ENCODE results near the gene C19orf85.
"Not testable (repeated sequence)": the region's sequence is repeated elsewhere in the genome, so short reads cannot be mapped to it uniquely, and the experiment has no call there.

The C19orf85 gene

DNA sequence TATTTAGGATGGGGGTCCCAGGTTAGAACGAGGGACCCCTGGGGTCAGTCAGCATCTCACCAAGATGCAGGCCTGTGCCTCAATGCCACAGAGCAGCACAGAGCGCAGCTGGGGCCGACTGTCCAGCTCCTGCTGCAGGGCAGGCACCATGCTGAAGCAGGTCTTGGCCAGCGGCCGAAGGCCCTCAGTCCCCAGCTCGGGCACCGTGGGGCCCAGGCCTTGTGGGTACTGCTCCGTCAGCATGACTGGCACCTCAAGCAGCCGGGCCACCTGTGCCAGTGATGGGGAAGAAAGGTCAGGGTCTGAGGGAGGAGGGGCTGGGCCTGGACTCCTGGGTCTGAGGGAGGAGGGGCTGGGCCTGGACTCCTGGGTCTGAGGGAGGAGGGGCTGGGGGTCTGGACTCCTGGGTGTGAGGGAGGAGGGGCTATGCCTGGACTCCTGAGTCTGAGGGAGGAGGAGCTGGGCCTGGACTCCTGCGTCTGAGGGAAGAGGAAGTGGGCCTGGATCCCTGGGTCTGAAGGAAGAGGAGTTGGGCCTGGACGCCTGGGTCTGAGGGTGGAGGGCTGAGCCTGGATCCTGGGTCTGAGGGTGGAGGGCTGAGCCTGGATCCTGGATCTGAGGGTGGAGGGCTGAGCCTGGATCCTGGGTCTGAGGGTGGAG, 8.8 kb downstream of the C19orf85 start:
- DNase-seq = no peak

DNA sequence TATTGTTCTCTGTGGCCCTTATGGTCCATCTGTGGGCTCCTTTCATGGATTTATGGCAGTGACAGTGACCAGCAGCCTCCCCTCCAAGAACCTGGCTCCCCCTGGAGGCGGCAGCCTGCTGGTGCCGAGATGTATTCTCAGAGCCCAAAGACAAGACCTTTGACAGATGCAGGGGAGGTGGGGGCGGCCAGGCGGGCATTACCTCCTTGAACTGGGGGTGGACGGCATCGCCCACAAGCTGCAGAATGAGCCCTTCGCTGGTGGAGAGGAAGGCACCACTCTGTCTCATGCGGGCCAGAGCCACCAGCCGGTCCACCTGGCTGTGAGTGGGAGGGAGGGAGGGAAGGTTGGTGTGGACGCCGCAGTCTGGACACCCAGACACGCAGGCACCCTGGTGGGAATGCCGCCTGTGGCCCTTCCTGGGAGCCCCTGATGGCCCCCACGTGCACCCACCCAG, 9.7 kb downstream of the C19orf85 start:
- DNase-seq = peak; percentile 20

DNA sequence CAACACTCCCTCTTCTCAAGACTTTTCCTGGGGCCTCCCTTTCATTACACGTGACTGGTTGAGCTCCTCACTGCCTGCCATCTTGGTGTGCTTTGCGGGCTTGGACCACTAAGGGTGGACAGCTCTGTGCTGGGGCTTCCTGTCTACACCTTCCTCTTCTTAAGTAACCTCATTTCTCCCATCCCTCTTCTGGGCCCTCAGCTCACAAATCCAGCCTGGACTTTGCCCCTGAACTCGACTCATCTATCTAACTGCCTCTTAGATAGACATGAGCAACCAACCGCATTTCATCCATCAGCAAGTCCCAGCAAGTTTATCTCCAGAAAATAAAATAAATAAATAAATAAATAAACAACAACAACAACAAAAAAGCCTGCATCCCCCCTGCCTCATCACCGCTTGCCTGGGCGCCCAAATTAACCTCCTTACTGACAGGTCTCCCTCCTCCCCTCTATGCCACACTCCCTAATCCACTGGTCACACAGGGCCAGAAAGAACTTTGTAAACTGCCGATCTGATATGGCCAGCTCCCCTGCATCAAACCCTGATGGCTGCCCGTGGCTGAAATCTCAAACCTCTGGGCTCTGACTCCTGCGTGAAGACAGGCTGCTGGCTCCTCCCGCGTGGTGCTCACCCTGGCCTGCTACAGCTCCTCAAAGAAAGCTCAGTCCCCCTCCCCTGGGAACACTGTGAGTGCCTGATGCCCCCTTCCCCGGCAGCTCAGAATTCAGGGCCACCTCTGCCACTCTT, 10.9 kb downstream of the C19orf85 start:
- DNase-seq = no peak

DNA sequence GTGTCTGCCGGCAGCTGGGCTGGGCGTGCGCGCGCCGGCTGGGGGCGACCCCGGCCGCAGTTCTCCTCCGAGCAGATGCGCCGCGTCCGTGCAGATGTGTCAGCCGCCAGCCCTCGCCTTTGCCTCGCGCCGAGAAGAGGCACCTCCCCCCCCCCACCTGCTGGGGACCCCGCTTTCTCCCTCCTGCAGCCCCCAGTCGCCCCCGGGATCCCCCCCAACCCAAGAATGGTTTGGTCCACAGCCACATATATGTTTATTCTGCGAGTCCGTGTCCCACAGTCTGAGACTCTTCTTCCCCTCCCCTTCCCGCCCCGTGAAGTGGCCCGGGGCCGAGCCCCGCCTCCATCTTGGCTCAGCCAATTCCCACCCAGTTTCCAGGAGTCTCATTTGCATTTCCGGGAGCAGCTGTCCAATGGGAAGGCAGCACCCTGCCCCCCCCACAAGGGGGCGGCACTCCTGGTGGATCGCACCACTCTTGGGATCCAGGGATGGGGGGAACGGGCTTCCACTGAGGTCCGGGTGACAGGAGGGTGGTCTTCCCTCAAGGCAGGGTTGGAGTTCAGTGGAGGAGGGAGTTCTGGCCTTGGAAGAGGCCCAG, 11.7 kb downstream of the C19orf85 start:
- DNase-seq = peak; percentile 76

DNA sequence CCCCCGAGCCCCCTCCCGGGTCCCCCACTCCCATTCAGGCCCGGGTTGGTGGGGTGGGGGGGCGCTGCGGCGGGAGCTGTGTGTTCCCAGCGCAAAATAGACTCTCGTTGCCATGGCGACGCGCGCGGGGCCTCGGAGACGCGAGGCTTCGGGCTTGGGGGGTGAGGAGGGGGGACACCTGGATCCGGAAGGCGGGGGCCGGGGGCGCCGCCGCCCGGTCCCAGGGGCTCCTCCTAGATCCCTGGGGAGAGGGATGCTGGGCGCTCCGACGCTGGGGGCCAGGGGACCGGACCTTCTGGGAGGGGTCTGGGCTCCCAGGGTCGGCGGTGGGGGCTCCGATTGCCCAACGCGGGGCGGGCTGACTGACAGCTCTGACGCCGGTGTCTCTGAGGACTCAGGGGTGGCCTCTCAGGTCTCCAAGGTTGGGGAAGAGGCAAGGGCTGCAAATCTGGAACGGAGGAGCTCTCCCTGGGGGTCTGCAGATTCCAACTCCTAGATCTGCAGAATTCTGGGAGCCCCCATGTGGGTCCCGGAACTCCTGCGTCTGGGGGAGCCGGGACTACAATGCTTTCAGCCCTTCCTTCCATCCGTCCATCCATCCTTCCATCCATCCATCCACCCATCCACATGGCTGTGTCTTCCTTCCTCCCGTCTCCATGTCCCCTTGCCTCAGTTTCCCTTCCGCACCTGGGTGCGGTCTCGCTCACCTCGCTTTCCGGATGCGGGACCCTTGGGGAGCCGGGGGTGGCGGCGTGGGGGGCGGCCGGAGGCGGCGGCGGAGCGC, 12.4 kb downstream of the C19orf85 start:
- no peak for DNase-seq

DNA sequence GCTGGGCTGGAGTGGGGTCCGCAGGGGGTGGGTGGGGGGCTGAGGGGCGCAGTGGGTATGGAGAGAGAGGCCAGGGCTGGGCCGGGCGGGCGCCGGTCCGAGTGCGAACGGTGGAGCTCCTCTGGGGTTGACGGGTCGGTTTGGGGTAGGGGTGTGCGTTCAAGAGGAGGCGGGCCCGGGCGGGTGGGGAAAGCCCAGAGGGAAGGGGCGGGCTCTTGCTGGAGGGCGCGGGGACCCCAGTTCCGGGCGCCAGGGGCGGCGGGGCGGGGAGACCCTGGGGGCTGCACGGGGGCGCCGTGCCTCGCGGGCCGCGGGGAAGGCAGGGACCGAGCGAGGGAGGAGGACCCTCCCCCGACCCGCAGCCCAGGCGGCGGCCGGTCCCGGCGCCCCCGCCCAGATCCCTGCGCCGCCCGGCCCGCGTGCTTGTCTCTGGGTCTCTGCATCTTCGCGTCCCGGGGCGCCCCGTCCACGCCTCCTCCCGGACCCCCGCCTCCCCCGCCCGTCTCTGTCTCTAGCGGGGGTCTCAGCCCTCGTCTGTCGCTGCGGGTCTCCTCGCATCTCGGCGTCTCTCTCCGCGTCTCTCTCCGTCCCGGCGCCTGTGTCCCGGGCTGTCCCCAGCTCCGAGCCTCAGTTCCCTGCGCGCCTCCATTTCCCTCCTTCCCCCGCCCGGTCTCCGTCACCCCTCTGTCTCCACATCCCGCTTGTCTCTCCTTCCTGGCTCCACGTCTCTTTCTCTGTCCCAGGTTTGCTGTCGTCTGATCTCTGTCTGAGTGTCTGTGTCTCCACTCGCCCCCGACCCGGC, 13.2 kb downstream of the C19orf85 start:
- no peak for DNase-seq

DNA sequence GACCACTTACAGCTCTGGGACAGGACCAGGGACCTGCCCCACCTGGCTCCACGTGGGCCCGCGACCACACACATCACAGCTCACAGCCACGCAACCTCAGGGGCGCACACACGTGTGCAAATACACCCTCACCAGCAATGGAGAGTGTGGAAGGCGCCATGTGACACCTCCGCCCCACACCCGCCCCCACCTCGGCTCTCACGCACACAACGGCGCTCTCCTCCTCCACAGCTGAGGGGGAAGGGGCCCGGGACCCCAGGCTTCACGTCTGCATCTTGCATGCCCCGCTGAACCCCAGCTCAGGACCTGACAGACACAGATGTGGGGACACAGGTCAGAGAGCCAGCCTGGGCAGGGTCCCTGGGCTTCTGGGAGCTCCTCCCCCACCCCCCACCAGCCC, 15.1 kb downstream of the C19orf85 start:
- no peak for DNase-seq

DNA sequence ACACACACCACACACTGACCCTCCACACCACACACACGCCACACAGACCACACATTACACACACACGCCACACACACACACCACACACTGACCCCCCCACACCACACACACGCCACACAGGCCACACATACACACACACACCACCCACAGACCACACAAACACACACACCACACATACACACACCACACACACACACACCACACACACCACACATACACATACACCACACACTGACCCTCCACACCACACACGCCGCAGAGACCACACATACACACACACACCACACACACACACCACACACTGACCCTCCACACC, 16.4 kb downstream of the C19orf85 start:
- not testable (repeated sequence) for DNase-seq

DNA sequence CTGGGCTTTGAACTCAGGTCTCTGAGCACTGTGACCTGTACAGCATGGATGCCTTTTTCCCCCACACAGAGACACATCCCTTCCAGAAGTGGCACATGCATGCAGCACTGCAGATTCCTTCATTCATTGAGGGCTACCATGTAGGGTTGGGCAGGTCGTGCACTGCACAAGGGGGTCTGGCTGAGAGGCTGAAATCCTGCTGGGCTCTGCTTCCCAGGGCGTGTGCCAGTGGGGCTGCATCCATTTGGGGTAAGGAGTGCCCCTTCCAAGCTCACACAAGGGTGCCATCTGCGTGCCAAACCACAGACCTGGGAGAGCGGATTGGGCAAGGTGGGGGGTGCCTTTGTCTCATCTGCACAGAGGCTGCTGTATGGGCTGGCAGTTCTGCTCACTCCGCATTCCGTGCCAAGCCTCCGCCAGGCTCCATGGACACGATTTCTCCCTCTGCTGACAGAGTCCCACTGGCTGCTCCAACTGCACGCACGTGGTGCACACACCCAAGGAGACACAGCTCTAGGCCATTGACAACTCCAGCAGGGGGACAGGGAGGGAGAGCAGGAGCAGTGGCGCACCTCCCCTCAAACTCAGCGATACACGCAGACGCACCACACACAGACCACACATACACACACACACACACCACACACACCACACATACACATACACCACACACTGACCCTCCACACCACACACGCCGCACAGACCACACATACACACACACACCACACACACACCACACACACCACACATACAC, 17.0 kb downstream of the C19orf85 start:
- DNase-seq = peak; percentile 27

DNA sequence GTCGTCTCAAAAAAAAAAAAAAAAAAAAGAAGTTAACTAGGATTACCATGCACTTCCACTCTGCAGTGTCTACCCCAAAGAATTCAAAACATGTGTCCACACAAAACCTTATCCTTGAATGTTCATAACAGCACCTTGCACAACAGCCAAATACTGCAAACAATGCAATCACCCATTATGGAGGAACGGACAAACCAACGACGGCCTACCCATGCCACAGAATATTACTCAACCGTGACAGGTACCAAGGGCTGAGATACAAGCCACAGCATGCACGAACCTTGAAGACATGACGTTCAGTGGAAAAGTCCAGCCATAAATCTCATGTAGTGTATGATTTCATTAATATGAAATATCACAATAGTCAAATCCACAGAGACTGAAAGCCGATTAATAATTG, 18.5 kb downstream of the C19orf85 start:
- DNase-seq = no peak

DNA sequence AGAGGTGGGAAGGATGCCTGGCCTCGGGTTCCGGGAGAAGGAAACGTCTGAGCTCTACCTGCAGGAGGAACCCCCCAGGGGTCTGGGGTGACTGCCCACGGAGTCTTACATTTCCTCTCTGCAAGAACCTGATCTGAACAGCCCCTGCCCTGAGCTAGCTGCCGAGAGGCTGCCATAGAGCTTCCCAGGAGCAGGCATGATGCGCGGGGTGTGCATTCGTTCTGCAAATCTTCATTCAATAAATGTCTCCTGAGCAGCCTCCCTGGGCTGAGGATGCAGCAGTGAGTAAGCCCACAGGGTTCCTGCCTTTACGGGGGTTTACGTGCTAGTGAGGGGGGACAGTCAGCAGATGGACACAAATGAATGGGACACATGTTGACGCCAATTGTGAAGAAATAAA, 19.9 kb downstream of the C19orf85 start:
- DNase-seq = no peak

DNA sequence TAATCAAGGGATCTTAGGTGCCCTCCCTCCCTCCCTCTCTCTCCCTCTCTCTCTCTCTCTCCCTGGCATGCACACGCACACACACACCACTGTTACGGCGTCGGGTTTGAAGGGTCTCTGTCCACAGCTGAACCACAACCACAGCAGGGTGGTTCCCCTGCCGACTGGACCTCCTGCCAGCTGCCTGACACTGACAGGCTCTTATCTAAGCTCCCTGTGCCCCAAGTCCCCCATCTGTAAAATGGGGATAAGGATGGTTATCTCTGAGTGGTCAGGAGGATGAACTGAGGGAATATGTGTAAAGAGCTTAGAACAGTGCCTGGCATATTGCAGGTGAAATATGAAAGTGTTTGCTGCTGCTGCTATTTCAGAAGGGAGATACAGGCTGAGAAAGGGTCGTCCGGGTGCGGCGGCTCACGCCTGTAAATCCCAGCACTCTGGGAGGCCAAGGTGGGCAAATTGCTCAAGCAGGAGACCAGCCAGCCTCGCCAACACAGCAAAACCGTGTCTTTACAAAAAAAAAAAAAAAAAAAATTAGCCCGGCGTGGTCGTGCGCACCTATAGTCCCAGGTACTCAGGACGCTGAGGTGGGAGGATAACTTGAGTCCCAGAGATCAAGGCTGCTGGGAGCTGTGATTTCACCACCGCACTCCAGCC, 20.6 kb downstream of the C19orf85 start:
- DNase-seq = no peak

DNA sequence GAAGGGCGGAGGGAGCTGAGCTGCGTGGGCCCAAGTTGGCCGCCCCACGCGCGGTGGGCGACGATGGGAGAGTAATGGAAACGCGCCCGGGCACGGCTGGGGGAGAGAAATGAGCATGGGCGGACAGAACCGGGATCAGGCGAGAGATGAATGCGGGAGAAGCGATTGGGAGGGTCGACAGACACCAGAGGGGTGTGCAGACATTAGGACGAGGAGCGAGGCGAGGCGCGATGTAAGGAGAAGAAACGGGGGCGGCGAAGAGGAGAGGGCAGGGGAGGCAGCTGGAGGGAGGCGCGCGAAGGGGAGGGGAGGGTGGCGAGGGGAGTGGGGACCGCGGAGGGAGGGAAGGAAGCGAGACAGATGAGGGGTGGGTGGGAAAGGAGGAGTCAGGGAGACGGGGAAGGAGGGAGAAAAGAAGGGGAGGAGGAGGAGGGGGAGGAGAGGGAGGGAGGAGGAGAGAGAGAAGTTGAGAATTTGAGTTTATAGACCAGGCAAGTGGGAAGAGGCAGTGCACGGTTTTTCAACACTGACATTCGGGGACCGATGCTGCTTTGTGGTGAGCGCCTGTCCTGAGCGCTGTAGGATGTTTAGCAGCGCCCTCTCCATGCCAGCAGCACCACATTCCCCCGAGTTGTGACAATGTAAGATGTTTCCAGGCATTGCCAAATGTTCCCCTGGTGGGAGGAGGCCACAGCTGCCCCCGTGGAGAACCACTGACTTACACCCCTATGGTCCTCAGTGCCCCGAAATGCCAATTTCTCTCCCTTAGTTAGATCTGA, 21.3 kb downstream of the C19orf85 start, which contains the start of gene SHISA7:
Gene SHISA7, minus strand, starts transcription at position 256 of the 779 bp plus-strand sequence. CDS start 437 bp downstream, outside the sequence.
- DNase-seq = no peak

DNA sequence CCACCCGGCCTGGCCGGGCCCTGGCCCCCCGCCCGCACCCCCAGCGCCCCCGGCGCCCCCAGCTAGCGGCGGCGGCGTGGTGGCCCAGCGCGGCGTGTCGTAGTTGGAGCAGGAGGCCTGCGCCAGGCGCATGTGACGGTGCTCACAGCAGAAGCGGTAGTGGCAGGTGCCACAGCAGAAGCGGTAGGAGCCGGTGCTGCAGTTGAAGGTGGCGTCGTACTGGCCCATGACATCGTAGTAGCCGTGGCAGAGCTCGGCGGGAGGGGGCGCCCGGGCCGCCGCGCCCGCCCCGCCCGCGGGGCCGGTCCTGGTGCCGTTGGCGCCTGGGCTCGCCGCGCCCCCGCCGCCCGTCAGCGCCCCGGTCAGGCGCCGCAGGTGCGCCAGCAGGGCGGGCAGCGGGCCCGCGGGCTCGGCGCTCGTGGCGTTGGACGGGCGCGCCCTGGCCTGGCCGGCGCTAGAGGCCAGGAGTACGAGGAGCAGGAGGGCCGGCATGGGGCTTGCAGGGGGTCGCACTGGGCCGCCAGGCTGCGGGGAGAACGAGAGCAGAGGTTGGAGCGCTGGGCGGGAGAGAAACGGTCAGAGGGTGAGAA, 22.1 kb downstream of the C19orf85 start:
- DNase-seq = no peak

DNA sequence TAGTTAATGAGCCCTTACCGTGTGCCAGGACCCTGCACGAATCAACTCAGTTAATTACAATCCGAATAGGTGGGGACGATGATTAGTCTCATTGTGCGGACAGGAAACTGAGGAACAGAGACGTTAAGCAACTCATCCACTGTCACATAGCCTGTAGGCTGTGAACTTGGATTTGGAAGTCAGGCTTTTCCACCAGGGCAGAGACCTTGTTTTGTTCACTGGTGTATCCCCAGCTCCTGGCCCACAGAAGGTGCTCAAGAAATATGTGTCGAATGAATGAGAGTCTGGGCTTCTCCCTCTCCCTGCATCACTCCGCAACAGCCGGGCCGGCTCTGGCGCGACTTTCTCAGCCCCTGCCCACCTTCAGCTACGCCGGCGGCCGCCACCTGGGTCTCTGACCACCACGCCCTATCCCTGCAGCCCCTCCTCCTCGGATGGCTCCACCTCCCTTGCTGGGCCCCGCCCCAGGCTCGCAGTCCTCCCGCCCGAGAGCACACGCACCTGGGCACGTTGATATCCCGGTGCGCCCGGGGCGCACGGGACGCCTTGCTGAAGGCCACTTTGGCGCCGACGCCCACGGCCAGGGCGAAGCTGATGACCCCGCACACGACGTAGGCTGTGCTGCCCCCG, 22.7 kb downstream of the C19orf85 start:
- no peak for DNase-seq

DNA sequence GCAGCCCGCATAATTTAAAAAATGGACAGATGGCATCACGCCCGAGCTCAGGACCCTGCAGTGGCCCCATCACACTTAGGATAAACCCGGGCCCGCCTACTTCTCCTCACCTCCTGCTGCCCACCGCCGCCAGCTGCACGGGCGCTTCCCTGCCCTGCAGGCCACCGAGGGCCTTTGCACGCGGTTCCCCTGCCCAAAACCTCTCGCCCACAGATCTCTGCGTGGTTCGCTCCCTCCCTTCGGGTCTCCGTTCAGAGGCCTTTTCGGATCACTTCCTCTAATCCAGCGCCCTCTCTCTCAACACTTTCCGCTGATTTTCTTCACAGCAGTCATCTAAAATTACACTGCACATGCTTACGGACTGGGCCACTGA, 23.2 kb downstream of the C19orf85 start:
- no peak for DNase-seq

DNA sequence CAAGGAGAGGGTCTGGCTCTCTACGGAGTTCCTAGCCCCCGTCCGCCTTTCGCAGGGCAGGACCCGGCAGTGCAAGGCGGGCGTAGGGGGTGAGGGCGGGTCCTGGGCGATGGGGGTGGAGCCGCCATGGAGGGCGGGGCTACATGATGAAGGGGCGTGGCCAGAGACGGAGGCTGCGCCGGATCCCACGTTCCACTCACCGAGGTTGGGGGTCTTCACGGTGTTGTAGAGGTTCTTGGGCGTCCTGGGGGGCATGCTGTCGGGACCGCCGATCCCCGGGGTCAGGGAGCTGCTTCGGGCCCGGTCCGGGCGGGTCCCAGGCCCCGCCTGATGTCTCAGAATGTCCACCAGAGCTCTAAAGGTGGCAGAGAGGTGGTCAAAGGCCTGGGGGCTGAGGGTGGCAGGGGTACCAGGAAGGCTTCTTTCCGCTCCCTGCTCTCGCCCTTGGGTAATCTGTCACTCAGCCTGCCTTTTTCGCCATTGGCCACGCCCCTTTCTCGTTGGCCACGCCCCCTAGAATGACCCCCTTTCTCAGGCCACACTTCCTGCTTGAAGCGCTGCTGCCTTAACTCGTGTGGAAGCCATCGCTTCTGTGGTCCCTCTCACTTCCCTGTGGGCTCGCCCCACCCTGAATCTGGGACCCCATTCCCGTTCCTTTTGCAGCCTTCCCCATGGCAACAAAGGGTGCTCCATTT, 24.0 kb downstream of the C19orf85 start:
- no peak for DNase-seq

DNA sequence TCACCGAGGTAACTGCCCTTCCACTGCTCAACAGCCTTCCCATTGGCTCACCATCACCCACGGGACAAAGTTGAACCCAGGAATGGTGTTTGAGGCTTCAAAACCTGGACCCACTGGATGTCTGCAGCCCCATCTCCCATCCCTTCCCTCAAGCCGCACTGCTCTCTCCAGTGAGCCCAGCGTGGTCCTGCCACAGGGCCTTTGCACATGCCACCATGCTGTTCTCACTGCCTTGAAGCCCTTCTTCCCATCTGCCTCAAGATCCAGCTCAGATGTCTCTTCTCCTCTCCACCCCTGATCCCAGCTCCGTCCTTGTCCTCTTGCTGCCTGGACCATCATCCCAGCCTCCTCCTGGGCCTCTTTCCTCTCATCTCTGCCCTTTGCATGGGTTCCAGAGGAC, 25.5 kb downstream of the C19orf85 start:
- no peak for DNase-seq

DNA sequence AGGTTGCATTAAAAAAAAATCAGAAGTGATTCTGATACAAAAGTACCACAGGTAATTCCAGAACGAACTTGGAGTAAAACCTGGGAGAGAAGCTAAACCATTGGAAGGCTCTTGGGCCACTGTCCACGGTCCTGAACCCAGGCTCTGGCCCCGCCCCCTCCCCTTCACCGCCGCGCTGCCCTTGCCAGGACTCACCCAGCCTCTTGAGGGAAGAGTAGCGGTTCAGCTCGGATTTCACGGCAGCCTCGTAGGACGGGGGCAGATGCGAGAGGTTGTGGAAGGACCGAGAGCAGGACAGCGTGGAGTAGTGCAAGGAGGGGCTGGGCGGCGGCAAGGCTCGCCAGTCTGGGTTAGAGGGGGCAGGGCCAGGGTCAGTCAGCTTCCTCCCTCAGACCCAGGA, 27.1 kb downstream of the C19orf85 start:
- peak; percentile 56 for DNase-seq
